GM12892 (cell line): ENCODE measurements around the gene NEK8.
"Not testable (repeated sequence)": the region's sequence is repeated elsewhere in the genome, so short reads cannot be mapped to it uniquely, and the experiment has no call there.

Source experiments
- DNase-seq: peaks from one replicate; pipeline ENCODE4 v3.0.0; 2011; ENCODE audit not compliant: insufficient read length
- FAIRE-seq: peaks from 2 replicates; lab custom pipeline; 2011; peaks lifted over from hg19 to GRCh38; lab: Jason Lieb, UNC
- POLR2A ChIP-seq: IDR thresholded peaks from 2 replicates; pipeline ENCODE4 v1.6.1; 2011; ENCODE audit warnings: low read depth, low read length, control low read depth
- POLR2AphosphoS5 ChIP-seq: IDR thresholded peaks from 2 replicates; pipeline ENCODE4 v1.6.1; 2011; ENCODE audit warnings: low read depth, low read length, control low read depth
- TAF1 ChIP-seq: IDR thresholded peaks from 2 replicates; pipeline ENCODE4 v1.6.1; 2011; ENCODE audit warnings: low read depth, mild to moderate bottlenecking, control low read depth, low read length, borderline replicate concordance

Gene NEK8

GRCh38 chr17:28735242-28735722 is 6.7 kb downstream of the NEK8 start:
- DNase-seq (no peak), FAIRE-seq (no peak)
- TF ChIP-seq POLR2A (no peak), POLR2AphosphoS5 (no peak), TAF1 (no peak)

- DNase-seq, FAIRE-seq: not testable (repeated sequence)
Measured at GRCh38 chr17:28735913-28736769, 7.6 kb downstream of the NEK8 start.

- TF ChIP-seq POLR2A = no peak
- no peak for TF ChIP-seq POLR2AphosphoS5
- no peak for TF ChIP-seq TAF1
- DNase-seq = no peak
- FAIRE-seq = no peak
Measured at GRCh38 chr17:28737316-28737715, 8.7 kb downstream of the NEK8 start.

- FAIRE-seq = peak; percentile 94
Measured at GRCh38 chr17:28737770-28738679, 9.4 kb downstream of the NEK8 start.

GRCh38 chr17:28738680-28739384 is 10.2 kb downstream of the NEK8 start:
- peak; percentile 91 for FAIRE-seq

More at GRCh38 chr17:28737770-28738679, 9.4 kb downstream of the NEK8 start:
- TF ChIP-seq POLR2AphosphoS5 (peak; percentile 86; the same call in 1 of the 2 replicates), POLR2A (peak; percentile 83), TAF1 (peak; percentile 82)
- DNase-seq = peak; percentile 88

GRCh38 chr17:28740406-28741357 is 12.1 kb downstream of the NEK8 start:
- DNase-seq (no peak), FAIRE-seq (no peak)
- TF ChIP-seq POLR2A (no peak), TAF1 (no peak), POLR2AphosphoS5 (no peak)

More at GRCh38 chr17:28738680-28739384, 10.2 kb downstream of the NEK8 start:
- TF ChIP-seq TAF1 (no peak), POLR2A (no peak), POLR2AphosphoS5 (no peak)
- no peak for DNase-seq

- TF ChIP-seq TAF1 (no peak), POLR2AphosphoS5 (peak; percentile 55; the same call in 1 of the 2 replicates), POLR2A (no peak)
- peak; percentile 93 for FAIRE-seq
- no peak for DNase-seq
Measured at GRCh38 chr17:28741358-28742349, 13.1 kb downstream of the NEK8 start.

- DNase-seq (peak; percentile 74), FAIRE-seq (no peak)
- TF ChIP-seq TAF1 (peak; percentile 85; the same call in 1 of the 2 replicates), POLR2A (peak; percentile 96), POLR2AphosphoS5 (peak; percentile 93)
Measured at GRCh38 chr17:28743243-28744103, 14.9 kb downstream of the NEK8 start, which contains the start of gene TRAF4. TSS of gene TRAF4 (plus strand) at chr17:28744011. CDS start at chr17:28744113, 102 bp downstream.
